Measurements from ENCODE around the gene VIT. TPM values are rescaled to one million over a fixed set of nuclear protein-coding genes. Genes with fewer than 3 reads are reported as not detected.
A peak's percentile ranks its signal among the peaks of the same experiment; 100 is the strongest.

Gene VIT
- not detected for total RNA-seq

- CTCF ChIA-PET, result no interaction called here
Observed at GRCh38 chr2:36696533-36696932, at the start of gene VIT. Gene VIT, plus strand, starts transcription at chr2:36696707. Its CDS starts 19,664 bp downstream, at chr2:36716371.

GRCh38 chr2:36650031-36650829, 46.3 kb upstream of the VIT start:
- Mint-ChIP-seq H3K4me1 (ENCODE audit: low read depth) (no peaks in the 10 kb centered on the region), H3K27ac (no peak overlapping the region), H3K27me3 (peaks cover 1% of the 10 kb centered on the region), H3K9me3 (peaks cover 4% of the 10 kb centered on the region), H3K4me3 (no peak overlapping the region), H3K36me3 (no peaks in the 10 kb centered on the region)
- DNase-seq, result peak; percentile 35
- ChIA-PET CTCF (interaction anchor here (0.9 kb wide), 1 partner anchor 49 kb away, joined by 3 read pairs; no protein-coding TSS in a partner anchor), POLR2A (no interaction called here)
- intact Hi-C loops (cut with micrococcal nuclease), result no loop called here

More at GRCh38 chr2:36696533-36696932, at the start of gene VIT:
- peaks cover 3% of the 10 kb centered on the region for H3K4me1 Mint-ChIP-seq (ENCODE audit: low read depth)
- POLR2A ChIA-PET, result no interaction called here
- H3K36me3 Mint-ChIP-seq, result no peaks in the 10 kb centered on the region
- no peak within 1 kb of the TSS for H3K4me3 Mint-ChIP-seq
- H3K9me3 Mint-ChIP-seq, result no peaks in the 10 kb centered on the region
- no peak for DNase-seq
- no peak within 1 kb of the TSS for H3K27ac Mint-ChIP-seq
- H3K27me3 Mint-ChIP-seq, result peaks cover 3% of the 10 kb centered on the region
- intact Hi-C loops (cut with micrococcal nuclease), result no loop called here

- DNase-seq, result no peak
- H3K27me3 Mint-ChIP-seq, result peaks cover 1% of the 10 kb centered on the region
- H3K27ac Mint-ChIP-seq, result no peak overlapping the region
- no peak overlapping the region for H3K4me3 Mint-ChIP-seq
- H3K9me3 Mint-ChIP-seq, result no peaks in the 10 kb centered on the region
- H3K4me1 Mint-ChIP-seq (ENCODE audit: low read depth), result no peaks in the 10 kb centered on the region
- POLR2A ChIA-PET, result interaction anchor here (0.6 kb wide), 1 partner anchor 16 kb away, joined by 4 read pairs; no protein-coding TSS in a partner anchor
- CTCF ChIA-PET, result interaction anchor here (2.4 kb wide), 1 partner anchor 11 kb away, joined by 6 read pairs; no protein-coding TSS in a partner anchor
- H3K36me3 Mint-ChIP-seq, result no peaks in the 10 kb centered on the region
- intact Hi-C loops (cut with micrococcal nuclease), result no loop called here
Observed at GRCh38 chr2:36653155-36653554, 43.4 kb upstream of the VIT start.

- H3K4me3 Mint-ChIP-seq, result no peak overlapping the region
- H3K4me1 Mint-ChIP-seq (ENCODE audit: low read depth), result no peaks in the 10 kb centered on the region
- ChIA-PET CTCF (interaction anchor here (2.4 kb wide), 1 partner anchor 10 kb away, joined by 6 read pairs; no protein-coding TSS in a partner anchor), POLR2A (interaction anchor here (0.6 kb wide), 1 partner anchor 15 kb away, joined by 4 read pairs; no protein-coding TSS in a partner anchor)
- no peak overlapping the region for H3K27ac Mint-ChIP-seq
- H3K27me3 Mint-ChIP-seq, result peaks cover 1% of the 10 kb centered on the region
- intact Hi-C loops (cut with micrococcal nuclease), result no loop called here
- H3K36me3 Mint-ChIP-seq, result no peaks in the 10 kb centered on the region
- no peaks in the 10 kb centered on the region for H3K9me3 Mint-ChIP-seq
- no peak for DNase-seq
Observed at GRCh38 chr2:36653967-36654694, 42.4 kb upstream of the VIT start.

- ChIA-PET CTCF (no interaction called here), POLR2A (no interaction called here)
- peaks cover 1% of the 10 kb centered on the region for H3K27me3 Mint-ChIP-seq
- no peak overlapping the region for H3K27ac Mint-ChIP-seq
- no peaks in the 10 kb centered on the region for H3K9me3 Mint-ChIP-seq
- H3K4me3 Mint-ChIP-seq, result no peak overlapping the region
- no peaks in the 10 kb centered on the region for H3K36me3 Mint-ChIP-seq
- no peak for DNase-seq
- intact Hi-C loops (cut with micrococcal nuclease), result no loop called here
- H3K4me1 Mint-ChIP-seq (ENCODE audit: low read depth), result no peaks in the 10 kb centered on the region
Observed at GRCh38 chr2:36655453-36655852, 41.1 kb upstream of the VIT start.

- H3K27ac Mint-ChIP-seq, result no peak overlapping the region
- ChIA-PET POLR2A (no interaction called here), CTCF (interaction anchor here (0.7 to 1.2 kb wide), 2 partner anchors 9 to 119 kb away, joined by 3 to 4 read pairs; no protein-coding TSS in a partner anchor)
- no peak for DNase-seq
- H3K4me3 Mint-ChIP-seq, result no peak overlapping the region
- no peaks in the 10 kb centered on the region for H3K4me1 Mint-ChIP-seq (ENCODE audit: low read depth)
- intact Hi-C loops (cut with micrococcal nuclease), result no loop called here
- H3K9me3 Mint-ChIP-seq, result no peaks in the 10 kb centered on the region
- no peaks in the 10 kb centered on the region for H3K27me3 Mint-ChIP-seq
- no peaks in the 10 kb centered on the region for H3K36me3 Mint-ChIP-seq
Observed at GRCh38 chr2:36657703-36658102, 38.8 kb upstream of the VIT start.

- Mint-ChIP-seq H3K27me3 (no peaks in the 10 kb centered on the region), H3K4me1 (ENCODE audit: low read depth) (no peaks in the 10 kb centered on the region), H3K36me3 (no peaks in the 10 kb centered on the region), H3K9me3 (no peaks in the 10 kb centered on the region), H3K27ac (no peak overlapping the region), H3K4me3 (no peak overlapping the region)
- POLR2A ChIA-PET, result no interaction called here
- CTCF ChIA-PET, result interaction anchor here (0.7 kb wide), 1 partner anchor 118 kb away, joined by 3 read pairs; no protein-coding TSS in a partner anchor
- no peak for DNase-seq
- intact Hi-C loops (cut with micrococcal nuclease), result no loop called here
Observed at GRCh38 chr2:36658277-36658748, 38.2 kb upstream of the VIT start.

GRCh38 chr2:36659218-36659617, 37.3 kb upstream of the VIT start:
- H3K27ac Mint-ChIP-seq, result no peak overlapping the region
- H3K9me3 Mint-ChIP-seq, result no peaks in the 10 kb centered on the region
- intact Hi-C loops (cut with micrococcal nuclease), result no loop called here
- CTCF ChIA-PET, result interaction anchor here (0.6 kb wide), 1 partner anchor 308 kb away, joined by 3 read pairs; no protein-coding TSS in a partner anchor
- POLR2A ChIA-PET, result no interaction called here
- DNase-seq, result no peak
- H3K4me1 Mint-ChIP-seq (ENCODE audit: low read depth), result no peaks in the 10 kb centered on the region
- no peaks in the 10 kb centered on the region for H3K27me3 Mint-ChIP-seq
- no peak overlapping the region for H3K4me3 Mint-ChIP-seq
- H3K36me3 Mint-ChIP-seq, result no peaks in the 10 kb centered on the region

- POLR2A ChIA-PET, result no interaction called here
- no peak overlapping the region for H3K4me3 Mint-ChIP-seq
- intact Hi-C loops (cut with micrococcal nuclease), result loop anchor here (5.0 kb wide), 1 partner anchor 153 kb away; no protein-coding TSS in a partner anchor
Observed at GRCh38 chr2:36659872-36660312, 36.6 kb upstream of the VIT start.

GRCh38 chr2:36662638-36663037, 33.9 kb upstream of the VIT start:
- H3K27me3 Mint-ChIP-seq, result peaks cover 9% of the 10 kb centered on the region
- intact Hi-C loops (cut with micrococcal nuclease), result loop anchor here (5.0 kb wide), 1 partner anchor 155 kb away; no protein-coding TSS in a partner anchor
- no peak for DNase-seq
- H3K9me3 Mint-ChIP-seq, result no peaks in the 10 kb centered on the region
- no peaks in the 10 kb centered on the region for H3K4me1 Mint-ChIP-seq (ENCODE audit: low read depth)
- no peak overlapping the region for H3K27ac Mint-ChIP-seq
- no peaks in the 10 kb centered on the region for H3K36me3 Mint-ChIP-seq
- ChIA-PET CTCF (interaction anchor here (1.3 kb wide), 1 partner anchor 310 kb away, joined by 3 read pairs; no protein-coding TSS in a partner anchor), POLR2A (no interaction called here)
- no peak overlapping the region for H3K4me3 Mint-ChIP-seq

More at GRCh38 chr2:36659872-36660312, 36.6 kb upstream of the VIT start:
- Mint-ChIP-seq H3K4me1 (ENCODE audit: low read depth) (no peaks in the 10 kb centered on the region), H3K27ac (no peak overlapping the region), H3K9me3 (no peaks in the 10 kb centered on the region), H3K27me3 (no peaks in the 10 kb centered on the region), H3K36me3 (no peaks in the 10 kb centered on the region)
- DNase-seq, result no peak
- CTCF ChIA-PET, result interaction anchor here (0.6 kb wide), 2 partner anchors 307 to 308 kb away, joined by 3 to 6 read pairs; no protein-coding TSS in a partner anchor

GRCh38 chr2:36663295-36663694, 33.2 kb upstream of the VIT start:
- POLR2A ChIA-PET, result no interaction called here
- DNase-seq, result no peak
- H3K27me3 Mint-ChIP-seq, result peaks cover 13% of the 10 kb centered on the region
- H3K4me1 Mint-ChIP-seq (ENCODE audit: low read depth), result no peaks in the 10 kb centered on the region
- H3K9me3 Mint-ChIP-seq, result no peaks in the 10 kb centered on the region
- H3K27ac Mint-ChIP-seq, result no peak overlapping the region
- H3K36me3 Mint-ChIP-seq, result no peaks in the 10 kb centered on the region
- no peak overlapping the region for H3K4me3 Mint-ChIP-seq
- CTCF ChIA-PET, result interaction anchor here (1.3 kb wide), 1 partner anchor 311 kb away, joined by 3 read pairs; no protein-coding TSS in a partner anchor
- intact Hi-C loops (cut with micrococcal nuclease), result loop anchor here (5.0 kb wide), 1 partner anchor 156 kb away; no protein-coding TSS in a partner anchor

Data from activated CD4-positive, alpha-beta memory T cell treated with anti-CD3 and anti-CD28 coated beads for 36 hours (primary cell).